SK-N-SH (cell line): ENCODE results near the gene PBX2.

ENCODE experiments used
- EP300 ChIP-seq, 2 experiments: IDR thresholded peaks; 2 replicates each; pipeline versions ENCODE4 v1.4.0 to v1.6.1; 2012; ENCODE audit warnings: borderline replicate concordance in 1 of 2, low read depth in 1 of 2, low read length in 1 of 2
- FOXM1 ChIP-seq: IDR thresholded peaks from 2 replicates; pipeline ENCODE4 v1.4.0; 2012; ENCODE audit warnings: low read depth, mild to moderate bottlenecking
- POLR2AphosphoS5 ChIP-seq: IDR thresholded peaks from 2 replicates; pipeline ENCODE4 v1.6.1; 2012; ENCODE audit warnings: low read depth, low read length
- RAD21 ChIP-seq: IDR thresholded peaks from 2 replicates; pipeline ENCODE4 v1.6.1; 2012; ENCODE audit warnings: mild to moderate bottlenecking, low read length
- RFX5 ChIP-seq: IDR thresholded peaks from 2 replicates; pipeline ENCODE4 v1.6.1; 2012; ENCODE audit warnings: mild to moderate bottlenecking, improper control_type of control experiment, low read length
- SIN3A ChIP-seq: IDR thresholded peaks from 2 replicates; pipeline ENCODE4 v1.6.1; 2012; ENCODE audit warnings: low read depth, mild to moderate bottlenecking, low read length, moderate library complexity, borderline replicate concordance
- TAF1 ChIP-seq: IDR thresholded peaks from 2 replicates; pipeline ENCODE4 v1.6.1; 2012; ENCODE audit warnings: low read depth, mild to moderate bottlenecking, low read length, moderate library complexity, borderline replicate concordance
- TEAD4 ChIP-seq: IDR thresholded peaks from 2 replicates; pipeline ENCODE4 v1.4.0; 2012; ENCODE audit warnings: mild to moderate bottlenecking, borderline replicate concordance; ENCODE audit not compliant: insufficient read depth
- YY1 ChIP-seq: IDR thresholded peaks from 2 replicates; pipeline ENCODE4 v1.4.0; 2012; ENCODE audit warnings: low read depth, mild to moderate bottlenecking
- TF ChIP-seq, protein P1 (sequence below): IDR thresholded peaks from 2 replicates; pipeline ENCODE4 v1.6.1; 2012; ENCODE audit warnings: mild to moderate bottlenecking, low read depth, low read length, moderate library complexity
- TF ChIP-seq, protein P2 (sequence below): fragments of 200-600 bp; sonication (generic); IDR thresholded peaks from 2 replicates; pipeline ENCODE4 v1.6.1; 2017; ENCODE audit warnings: antibody characterized with exemption, mild to moderate bottlenecking, moderate library complexity
- TF ChIP-seq, protein P3 (sequence below): IDR thresholded peaks from 2 replicates; pipeline ENCODE4 v1.4.0; 2012; ENCODE audit warnings: low read depth
- TF ChIP-seq, protein P4 (sequence below): fragments of 150-350 bp; IDR thresholded peaks from 2 replicates; pipeline ENCODE4 v1.6.1; 2017; ENCODE audit warnings: antibody characterized with exemption, low read length, low read depth, borderline replicate concordance

DNA sequence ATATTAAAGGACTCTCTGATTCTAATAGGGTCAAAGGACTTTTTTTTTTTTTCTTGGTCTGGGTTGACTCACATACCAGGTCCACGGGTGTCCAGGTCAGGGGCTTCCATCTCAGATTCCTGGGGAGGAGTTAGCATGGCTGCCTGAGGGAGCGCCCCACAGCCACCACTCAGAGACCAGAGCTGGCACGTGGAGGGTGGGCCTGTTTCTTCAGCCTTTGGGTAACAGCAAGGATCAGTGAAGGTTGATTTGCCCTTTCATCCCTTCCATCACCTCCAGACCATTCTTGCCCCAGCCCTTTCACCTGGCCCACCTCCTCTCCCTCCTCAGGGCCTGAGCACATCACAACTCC lies 8.3 kb upstream of the PBX2 start:
- TF ChIP-seq, protein P1, sequence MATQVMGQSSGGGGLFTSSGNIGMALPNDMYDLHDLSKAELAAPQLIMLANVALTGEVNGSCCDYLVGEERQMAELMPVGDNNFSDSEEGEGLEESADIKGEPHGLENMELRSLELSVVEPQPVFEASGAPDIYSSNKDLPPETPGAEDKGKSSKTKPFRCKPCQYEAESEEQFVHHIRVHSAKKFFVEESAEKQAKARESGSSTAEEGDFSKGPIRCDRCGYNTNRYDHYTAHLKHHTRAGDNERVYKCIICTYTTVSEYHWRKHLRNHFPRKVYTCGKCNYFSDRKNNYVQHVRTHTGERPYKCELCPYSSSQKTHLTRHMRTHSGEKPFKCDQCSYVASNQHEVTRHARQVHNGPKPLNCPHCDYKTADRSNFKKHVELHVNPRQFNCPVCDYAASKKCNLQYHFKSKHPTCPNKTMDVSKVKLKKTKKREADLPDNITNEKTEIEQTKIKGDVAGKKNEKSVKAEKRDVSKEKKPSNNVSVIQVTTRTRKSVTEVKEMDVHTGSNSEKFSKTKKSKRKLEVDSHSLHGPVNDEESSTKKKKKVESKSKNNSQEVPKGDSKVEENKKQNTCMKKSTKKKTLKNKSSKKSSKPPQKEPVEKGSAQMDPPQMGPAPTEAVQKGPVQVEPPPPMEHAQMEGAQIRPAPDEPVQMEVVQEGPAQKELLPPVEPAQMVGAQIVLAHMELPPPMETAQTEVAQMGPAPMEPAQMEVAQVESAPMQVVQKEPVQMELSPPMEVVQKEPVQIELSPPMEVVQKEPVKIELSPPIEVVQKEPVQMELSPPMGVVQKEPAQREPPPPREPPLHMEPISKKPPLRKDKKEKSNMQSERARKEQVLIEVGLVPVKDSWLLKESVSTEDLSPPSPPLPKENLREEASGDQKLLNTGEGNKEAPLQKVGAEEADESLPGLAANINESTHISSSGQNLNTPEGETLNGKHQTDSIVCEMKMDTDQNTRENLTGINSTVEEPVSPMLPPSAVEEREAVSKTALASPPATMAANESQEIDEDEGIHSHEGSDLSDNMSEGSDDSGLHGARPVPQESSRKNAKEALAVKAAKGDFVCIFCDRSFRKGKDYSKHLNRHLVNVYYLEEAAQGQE, result no peak
- no peak for TF ChIP-seq TEAD4
- TF ChIP-seq, protein P2, sequence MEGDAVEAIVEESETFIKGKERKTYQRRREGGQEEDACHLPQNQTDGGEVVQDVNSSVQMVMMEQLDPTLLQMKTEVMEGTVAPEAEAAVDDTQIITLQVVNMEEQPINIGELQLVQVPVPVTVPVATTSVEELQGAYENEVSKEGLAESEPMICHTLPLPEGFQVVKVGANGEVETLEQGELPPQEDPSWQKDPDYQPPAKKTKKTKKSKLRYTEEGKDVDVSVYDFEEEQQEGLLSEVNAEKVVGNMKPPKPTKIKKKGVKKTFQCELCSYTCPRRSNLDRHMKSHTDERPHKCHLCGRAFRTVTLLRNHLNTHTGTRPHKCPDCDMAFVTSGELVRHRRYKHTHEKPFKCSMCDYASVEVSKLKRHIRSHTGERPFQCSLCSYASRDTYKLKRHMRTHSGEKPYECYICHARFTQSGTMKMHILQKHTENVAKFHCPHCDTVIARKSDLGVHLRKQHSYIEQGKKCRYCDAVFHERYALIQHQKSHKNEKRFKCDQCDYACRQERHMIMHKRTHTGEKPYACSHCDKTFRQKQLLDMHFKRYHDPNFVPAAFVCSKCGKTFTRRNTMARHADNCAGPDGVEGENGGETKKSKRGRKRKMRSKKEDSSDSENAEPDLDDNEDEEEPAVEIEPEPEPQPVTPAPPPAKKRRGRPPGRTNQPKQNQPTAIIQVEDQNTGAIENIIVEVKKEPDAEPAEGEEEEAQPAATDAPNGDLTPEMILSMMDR, result no peak
- no peak for TF ChIP-seq POLR2AphosphoS5
- no peak for TF ChIP-seq TAF1
- TF ChIP-seq, protein P3, sequence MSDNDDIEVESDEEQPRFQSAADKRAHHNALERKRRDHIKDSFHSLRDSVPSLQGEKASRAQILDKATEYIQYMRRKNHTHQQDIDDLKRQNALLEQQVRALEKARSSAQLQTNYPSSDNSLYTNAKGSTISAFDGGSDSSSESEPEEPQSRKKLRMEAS, result no peak
- TF ChIP-seq YY1, result no peak
- TF ChIP-seq FOXM1, result no peak
- no peak for TF ChIP-seq EP300 (IDR thresholded peaks at IDR 0.05; ENCODE audit: borderline replicate concordance in 1 of 2, low read depth in 1 of 2, low read length in 1 of 2)
- TF ChIP-seq RFX5, result no peak
- no peak for TF ChIP-seq RAD21
- no peak for TF ChIP-seq SIN3A
- TF ChIP-seq, protein P4, sequence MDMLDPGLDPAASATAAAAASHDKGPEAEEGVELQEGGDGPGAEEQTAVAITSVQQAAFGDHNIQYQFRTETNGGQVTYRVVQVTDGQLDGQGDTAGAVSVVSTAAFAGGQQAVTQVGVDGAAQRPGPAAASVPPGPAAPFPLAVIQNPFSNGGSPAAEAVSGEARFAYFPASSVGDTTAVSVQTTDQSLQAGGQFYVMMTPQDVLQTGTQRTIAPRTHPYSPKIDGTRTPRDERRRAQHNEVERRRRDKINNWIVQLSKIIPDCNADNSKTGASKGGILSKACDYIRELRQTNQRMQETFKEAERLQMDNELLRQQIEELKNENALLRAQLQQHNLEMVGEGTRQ, result no peak
